K562 (cell line): ENCODE results near the gene BAHD1. TPM values are rescaled to one million over a fixed set of nuclear protein-coding genes. Genes with fewer than 3 reads are reported as not detected.

Source experiments
- ATAC-seq: fragments of 200-7000 bp; cut with Tn5 transposase; 3 replicates; pipeline ENCODE4 v1.9.1; 2020; ENCODE audit warnings: moderate library complexity
- BruUV-seq: library from RNA; stranded (reverse); fragments of 400-500 nt; replicated peaks from 2 replicates; lab custom pipeline; 2021; lab: Mats Ljungman, UMichigan
- CTCF ChIA-PET: fragments of 300-600 bp; formaldehyde crosslinking; extraction: SDS; loops from one replicate; lab custom pipeline; 2021; ENCODE audit warnings: low intra/inter-chr PET ratio; lab: Yijun Ruan, JAX
- POLR2A ChIA-PET: fragments of 300-600, 350-650 bp; sonication (Branson Sonifier 250); formaldehyde crosslinking; extraction: SDS; loops from one replicate; lab custom pipeline; 2021; ENCODE audit warnings: antibody characterized with exemption, inconsistent platforms; lab: Yijun Ruan, JAX
- DNase-seq, 4 experiments: peaks; one replicate each; pipeline versions ENCODE4 v3.0.0 to v3.0.0-alpha.2; 2011 to 2018; ENCODE audit warnings: low spot score in 3 of 4, mixed read lengths in 3 of 4; ENCODE audit errors: extremely low read depth in 1 of 4
- FAIRE-seq: peaks from 2 replicates; lab custom pipeline; 2011; peaks lifted over from hg19 to GRCh38; lab: Jason Lieb, UNC
- H2AFZ ChIP-seq: 2 replicates; pipeline ENCODE4 v1.6.0; 2011; ENCODE audit warnings: low read depth, low read length, control low read depth, inconsistent platforms
- H3K27ac ChIP-seq: fragments of 200-600 bp; 3 replicates; pipeline ENCODE4 v1.8.0; 2011; ENCODE audit warnings: low read depth, mild to moderate bottlenecking, control low read depth, inconsistent platforms, low read length, moderate library complexity, mixed read lengths; ENCODE audit errors: extremely low read depth
- H3K27me3 ChIP-seq, 2 experiments: fragments of 300-600 bp in 1 of 2; 2 replicates in 1 of 2; 3 replicates in 1 of 2; pipeline versions ENCODE4 v1.6.0 to v1.8.0; 2011; ENCODE audit warnings: inconsistent platforms in 2 of 2, low read length in 2 of 2, mild to moderate bottlenecking in 1 of 2, mixed read lengths in 1 of 2, moderate library complexity in 1 of 2; ENCODE audit not compliant: control insufficient read depth in 2 of 2, insufficient read depth in 2 of 2
- H3K36me3 ChIP-seq: fragments of 300-600 bp; 3 replicates; pipeline ENCODE4 v1.8.0; 2011; ENCODE audit warnings: mild to moderate bottlenecking, low read length, inconsistent platforms; ENCODE audit not compliant: control insufficient read depth, insufficient read depth
- H3K4me1 ChIP-seq, 2 experiments: fragments of 200-600 bp in 1 of 2; replicated peaks in 1 of 2; 2 replicates in 1 of 2; 3 replicates in 1 of 2; pipeline versions ENCODE4 v1.5.1 to v1.8.0; 2011; ENCODE audit warnings: inconsistent platforms in 2 of 2, low read length in 2 of 2, mild to moderate bottlenecking in 1 of 2, mixed read lengths in 1 of 2, moderate library complexity in 1 of 2; ENCODE audit not compliant: control insufficient read depth in 2 of 2, insufficient read depth in 2 of 2
- H3K4me2 ChIP-seq: 2 replicates; pipeline ENCODE4 v1.6.1; 2011; ENCODE audit warnings: low read length, control low read depth, inconsistent platforms, mixed read lengths; ENCODE audit not compliant: insufficient read depth
- H3K4me3 ChIP-seq: fragments of 200-600 bp; sonication (generic), shearing (Covaris generic); 2 replicates; pipeline ENCODE4 v1.5.1; 2016; ENCODE audit warnings: control low read depth, inconsistent platforms
- H3K79me2 ChIP-seq: fragments of 200-600 bp; 3 replicates; pipeline ENCODE4 v1.8.0; 2011; ENCODE audit warnings: low read length, inconsistent platforms; ENCODE audit not compliant: control insufficient read depth, insufficient read depth
- H3K9ac ChIP-seq, 2 experiments: 2 replicates each; pipeline versions ENCODE4 v1.6.0 to v1.6.1; 2011; ENCODE audit warnings: low read depth in 2 of 2, low read length in 2 of 2, control low read depth in 1 of 2, inconsistent platforms in 1 of 2, mild to moderate bottlenecking in 1 of 2, mixed read lengths in 1 of 2; ENCODE audit not compliant: insufficient read depth in 1 of 2
- H3K9me1 ChIP-seq: one replicate; pipeline ENCODE4 v1.6.0; 2011; ENCODE audit warnings: inconsistent platforms, mild to moderate bottlenecking, low read length, moderate library complexity; ENCODE audit not compliant: control insufficient read depth, insufficient read depth
- H3K9me3 ChIP-seq: replicated peaks from 2 replicates; pipeline ENCODE4 v1.5.1; 2011; ENCODE audit warnings: low read depth, low read length, inconsistent platforms; ENCODE audit not compliant: control insufficient read depth, insufficient read depth
- H4K20me1 ChIP-seq: replicated peaks from 2 replicates; pipeline ENCODE4 v1.6.1; 2011; ENCODE audit warnings: low read length, inconsistent platforms, mixed read lengths; ENCODE audit not compliant: control insufficient read depth, insufficient read depth
- BRCA1 ChIP-seq, 2 experiments: fragments of 450-650 bp in 1 of 2; sonication (generic) in 1 of 2; formaldehyde crosslinking in 1 of 2; IDR thresholded peaks; 2 replicates each; pipeline versions ENCODE4 v1.5.0 to v1.6.1; 2017 to 2020; ENCODE audit warnings: mild to moderate bottlenecking in 1 of 2, missing genetic modification reagents in 1 of 2
- ESRRA ChIP-seq: fragments of 450-650 bp; IDR thresholded peaks from 2 replicates; pipeline ENCODE4 v1.6.1; 2014; ENCODE audit warnings: low read depth, mild to moderate bottlenecking, moderate library complexity, borderline replicate concordance
- HCFC1 ChIP-seq: IDR thresholded peaks from 2 replicates; pipeline ENCODE4 v1.6.1; 2012; ENCODE audit warnings: low read depth, low read length, improper control_type of control experiment
- HINFP ChIP-seq: fragments of 450-650 bp; conservative IDR thresholded peaks from 2 replicates; pipeline ENCODE4 v1.6.1; 2016; ENCODE audit warnings: missing genetic modification characterization, low read depth, mild to moderate bottlenecking, control low read depth, missing compliant biosample characterization
- KLF13 ChIP-seq: fragments of 450-650 bp; IDR thresholded peaks from 2 replicates; pipeline ENCODE4 v1.6.1; 2016; ENCODE audit warnings: missing genetic modification characterization, low read depth, mild to moderate bottlenecking, missing compliant biosample characterization, moderate library complexity, borderline replicate concordance
- NFRKB ChIP-seq: fragments of 450-650 bp; IDR thresholded peaks from 2 replicates; pipeline ENCODE4 v1.6.1; 2016; ENCODE audit warnings: low read depth
- PKNOX1 ChIP-seq: fragments of 450-650 bp; IDR thresholded peaks from 2 replicates; pipeline ENCODE4 v1.6.1; 2016
- PPARD ChIP-seq: fragments of 250-450 bp; sonication (Bioruptor Pico); IDR thresholded peaks from 2 replicates; pipeline ENCODE4 v1.8.0; 2022; ENCODE audit warnings: inconsistent platforms, mild to moderate bottlenecking, moderate library complexity
- ZNF316 ChIP-seq: fragments of 450-650 bp; IDR thresholded peaks from 2 replicates; pipeline ENCODE4 v1.6.1; 2016
- ZNF507 ChIP-seq: conservative IDR thresholded peaks from 2 replicates; pipeline ENCODE4 v1.6.1; 2017; ENCODE audit warnings: missing genetic modification characterization, missing compliant biosample characterization
- WGBS: fragments of 100-300 bp; shearing (Covaris generic); methylation state at CpG from one replicate; pipeline ENCODE4 v1.1.6; 2016; ENCODE audit warnings: low coverage, mixed read lengths; ENCODE audit not compliant: insufficient coverage; ENCODE audit errors: missing lambda C conversion rate; 5-methylcytosine and 5-hydroxymethylcytosine counted together
- in situ Hi-C: fragments of 300-500 bp; cut with MboI; formaldehyde crosslinking; loops from 4 replicates; pipeline ENCODE4 v1.15.0; 2018; ENCODE audit warnings: inconsistent platforms, mixed read lengths
- intact Hi-C: fragments of 100-400 bp; cut with micrococcal nuclease; formaldehyde crosslinking; loops from 2 replicates; pipeline ENCODE4 v1.14.2; 2022
- polyA plus RNA-seq, 8 experiments: library from polyadenylated mRNA; depleted of rRNA in 4 of 8; stranded (reverse) in 5 of 8; unstranded in 3 of 8; fragments of >200 nt; fragmentation: Nextera tagmentation in 2 of 8; fragmentation: Illumina TruSeq in 1 of 8; extraction: Ambion mirVana in 2 of 8; extraction: Trizol in 1 of 8; gene quantifications; 2 replicates each; pipeline versions ENCODE4 v1.2.1 to v1.2.3, GENCODE V29; 2011 to 2014; ENCODE audit warnings: inconsistent platforms in 1 of 8, missing spikeins in 1 of 8
- total RNA-seq, 7 experiments: library from RNA; depleted of rRNA in 6 of 7; stranded (reverse); fragments of >200 nt in 6 of 7; fragmentation: Illumina TruSeq in 2 of 7; extraction: Trizol in 2 of 7; gene quantifications; 2 replicates each; pipeline versions ENCODE4 v1.2.1 to v1.2.3, GENCODE V29; 2011 to 2021; ENCODE audit warnings: low replicate concordance in 1 of 7

The BAHD1 gene
- total and polyA plus RNA-seq, 9 of the 15 experiments (the other 6 are each of a cell fraction or from before 2014, with no cell fraction given), result 0.55 to 38.5 (median 11.5) TPM

GRCh38 chr15:40392986-40393948, 47.5 kb upstream of the BAHD1 start (continued):
- TF ChIP-seq KLF13 (tag) (no peak), PKNOX1 (no peak)

- ChIA-PET POLR2A (interaction anchor here (1.1 to 1.9 kb wide), 7 partner anchors 8 to 71 kb away, joined by 3 to 11 read pairs (median 4); no protein-coding TSS in a partner anchor), CTCF (no interaction called here)
- in situ Hi-C loops (no loop called here), intact Hi-C loops (no loop called here)
- DNase-seq (no peak), ATAC-seq (no peak)
- Histone ChIP-seq H3K79me2 (no peaks in the 10 kb centered on the region), H3K4me2 (no peak overlapping the region), H3K9ac (peak overlapping the region in 1 of 2 experiments; percentile 33; a peak in 1 of 4 replicates)
- TF ChIP-seq BRCA1 (IDR thresholded peaks at IDR 0.05) (no peak), BRCA1 (CRISPR knock-in tag; IDR thresholded peaks at IDR 0.05) (no peak), HINFP (tag) (no peak), ZNF507 (tag) (no peak), HCFC1 (no peak), NFRKB (no peak), ESRRA (no peak), ZNF316 (0 out of 2 replicates have a peak, but pooled peaks have one; percentile 14), PPARD (CRISPR knock-in tag) (no peak)
- TF ChIP-seq, all 486 proteins: peak for 1
- H2AFZ ChIP-seq, result no peak overlapping the region
- H3K9me1 ChIP-seq, result no peaks in the 10 kb centered on the region
- no peaks in the 10 kb centered on the region for H3K4me1 ChIP-seq
- no peak overlapping the region for H3K27ac ChIP-seq
- H3K27me3 ChIP-seq, result no peaks in the 10 kb centered on the region
- H3K36me3 ChIP-seq, result peaks cover 16% of the 10 kb centered on the region
- FAIRE-seq, result no peak
- H3K9me3 ChIP-seq, result no peaks in the 10 kb centered on the region
- BruUV-seq, result no TSS peak
- H3K4me3 ChIP-seq, result no peak overlapping the region
- no peaks in the 10 kb centered on the region for H4K20me1 ChIP-seq
- WGBS, result 84% methylated on average over 8 of the region's 8 CpGs
These were observed 42.9 kb upstream of the BAHD1 start for GRCh38 chr15:40397688-40398412.
